AG04449 (cell line): ENCODE data around the gene SMARCA4.

ENCODE experiments used
- CTCF ChIA-PET: fragments of 350-600 bp; formaldehyde crosslinking; extraction: SDS; loops from one replicate; lab custom pipeline; 2021; ENCODE audit warnings: antibody characterized with exemption; lab: Yijun Ruan, JAX
- POLR2A ChIA-PET: fragments of 400-600, 350-600 bp; formaldehyde crosslinking; extraction: SDS; loops from one replicate; lab custom pipeline; 2020; ENCODE audit warnings: antibody characterized with exemption, inconsistent platforms; lab: Yijun Ruan, JAX
- DNase-seq: peaks from one replicate; pipeline ENCODE4 v3.0.0-alpha.2; 2010; ENCODE audit warnings: low read depth, low spot score
- H3K4me3 ChIP-seq: 2 replicates; pipeline ENCODE4 v1.5.1; 2011; ENCODE audit warnings: low read depth, mild to moderate bottlenecking, control low read depth, low read length
- CTCF ChIP-seq: IDR thresholded peaks from one replicate; pipeline ENCODE4 v1.5.1; 2011; ENCODE audit warnings: mild to moderate bottlenecking, moderate library complexity, low read length, control low read depth, inconsistent platforms; ENCODE audit not compliant: insufficient read depth; ENCODE audit errors: missing control alignments

SMARCA4 gene

GRCh38 chr19:10975374-10976130 is 14.7 kb downstream of the SMARCA4 start:
- DNase-seq: no peak
- POLR2A ChIA-PET: no interaction called here
- TF ChIP-seq CTCF: no peak
- H3K4me3 ChIP-seq: no peak overlapping the region
- CTCF ChIA-PET: interaction anchor here (1.6 to 3.4 kb wide), 2 partner anchors 10 to 34 kb away, joined by 4 to 21 read pairs; no protein-coding TSS in a partner anchor

GRCh38 chr19:10976131-10976892 is 15.5 kb downstream of the SMARCA4 start:
- CTCF ChIA-PET: interaction anchor here (1.2 to 3.4 kb wide), 4 partner anchors 9 to 105 kb away, joined by 3 to 21 read pairs (median 4); no protein-coding TSS in a partner anchor
- no peak for DNase-seq
- POLR2A ChIA-PET: interaction anchor here (0.6 kb wide), 1 partner anchor 8 kb away, joined by 3 read pairs; no protein-coding TSS in a partner anchor
- H3K4me3 ChIP-seq: no peak overlapping the region
- TF ChIP-seq CTCF: no peak

GRCh38 chr19:10977742-10978092 is 16.9 kb downstream of the SMARCA4 start:
- no peak for DNase-seq
- no peak overlapping the region for H3K4me3 ChIP-seq
- POLR2A ChIA-PET: interaction anchor here (0.6 kb wide), 1 partner anchor 88 kb away, joined by 3 read pairs; no protein-coding TSS in a partner anchor
- CTCF ChIA-PET: interaction anchor here (1.5 to 2.1 kb wide), 2 partner anchors 42 to 107 kb away, joined by 4 to 7 read pairs; no protein-coding TSS in a partner anchor
- TF ChIP-seq CTCF: no peak

GRCh38 chr19:10979951-10980381 is 19.1 kb downstream of the SMARCA4 start:
- POLR2A ChIA-PET: no interaction called here
- no peak for DNase-seq
- CTCF ChIA-PET: interaction anchor here (1.1 to 1.6 kb wide), 2 partner anchors 43 to 56 kb away, joined by 5 to 6 read pairs; no protein-coding TSS in a partner anchor
- no peak overlapping the region for H3K4me3 ChIP-seq
- no peak for TF ChIP-seq CTCF

- TF ChIP-seq CTCF: no peak
- no peak overlapping the region for H3K4me3 ChIP-seq
- no peak for DNase-seq
- CTCF ChIA-PET: interaction anchor here (0.9 to 1.6 kb wide), 2 partner anchors 54 to 149 kb away, joined by 3 to 5 read pairs; no protein-coding TSS in a partner anchor
- POLR2A ChIA-PET: no interaction called here
Measured at GRCh38 chr19:10981252-10981895, 20.5 kb downstream of the SMARCA4 start.
